Stomach (tissue), 4 donors: ENCODE measurements around the gene ZSCAN2.
"Not testable (repeated sequence)": the region's sequence is repeated elsewhere in the genome, so short reads cannot be mapped to it uniquely, and the experiment has no call there.

Source experiments
- EP300 ChIP-seq: sonication (generic); formaldehyde crosslinking; IDR thresholded peaks from one replicate; pipeline ENCODE4 v1.6.1; 2017; ENCODE audit warnings: antibody characterized with exemption
- POLR2AphosphoS5 ChIP-seq, 3 donors: sonication (generic); formaldehyde crosslinking; IDR thresholded peaks; one replicate each; pipeline ENCODE4 v1.6.1; 2016; ENCODE audit warnings: antibody characterized with exemption in 3 of 3

GRCh38 chr15:84641871-84642270 is 41.1 kb downstream of the ZSCAN2 start:
- not testable (repeated sequence) for TF ChIP-seq EP300; POLR2AphosphoS5 (IDR thresholded peaks at IDR 0.05)
